ENCODE measurements around the gene SELENON. TPM values are rescaled to one million over a fixed set of nuclear protein-coding genes. Genes with fewer than 3 reads are reported as not detected.

SELENON gene
- total and polyA plus RNA-seq, 2 of the 4 experiments (the other 2 are of a cell fraction), result 9.1 to 114 TPM

- in situ Hi-C loops (cut with MboI; ENCODE audit: low sequenced_read_pairs) (loop anchor here (5.0 kb wide), 1 partner anchor 178 kb away; no protein-coding TSS in a partner anchor), intact Hi-C loops (cut with micrococcal nuclease) (no loop called here), dilution Hi-C loops (cut with HindIII; ENCODE audit: low sequenced_read_pairs, unreplicated experiment) (no loop called here)
- Histone ChIP-seq H4K20me1 (ENCODE audit: insufficient read depth, low read length) (no peaks in the 10 kb centered on the region; the same call in 1 of the 2 replicates), H3K27me3 (ENCODE audit: control insufficient read depth, insufficient read depth, low read length) (no peaks in the 10 kb centered on the region), H4K8ac (ENCODE audit: low read depth in 2 of 2, low read length in 2 of 2) (no peak overlapping the region), H2BK5ac (ENCODE audit: low read depth, low read length, poor library complexity, severe bottlenecking) (no peak overlapping the region), H3K4me1 (ENCODE audit: control insufficient read depth, insufficient read depth, low read length) (peaks cover 11% of the 10 kb centered on the region), H3K4me3 (ENCODE audit: insufficient read depth, low read depth, low read length) (no peak overlapping the region), H3K18ac (ENCODE audit: low read depth, low read length) (no peak overlapping the region), H3K9ac (ENCODE audit: low read depth, low read length) (no peak overlapping the region), H2BK120ac (ENCODE audit: low read depth, low read length) (no peak overlapping the region), H3K27ac (ENCODE audit: insufficient read depth, low read length) (no peak overlapping the region), H3K56ac (ENCODE audit: extremely low read depth, insufficient read depth, low read length) (no peak overlapping the region), H3K23ac (ENCODE audit: low read depth, low read length) (no peak overlapping the region), H2AK9ac (replicated peaks; ENCODE audit: low read depth, low read length, poor library complexity) (no peak overlapping the region), H4K91ac (ENCODE audit: insufficient read depth, low read depth, low read length) (no peak overlapping the region), H3K79me1 (ENCODE audit: low read depth in 1 of 2, low read length in 2 of 2) (no peaks in the 10 kb centered on the region), H3K9me3 (ENCODE audit: control insufficient read depth, insufficient read depth, low read length) (no peaks in the 10 kb centered on the region), H3K36me3 (ENCODE audit: control insufficient read depth, insufficient read depth, low read length) (peaks cover 6% of the 10 kb centered on the region; the same call in 1 of the 2 replicates), H2AFZ (replicated peaks; ENCODE audit: low read length, poor library complexity) (no peak overlapping the region), H2BK20ac (ENCODE audit: low read depth, low read length) (no peak overlapping the region), H3K9me1 (ENCODE audit: insufficient read depth, low read length) (peaks cover 8% of the 10 kb centered on the region), H2BK15ac (ENCODE audit: low read depth, low read length) (no peak overlapping the region), H3K4ac (ENCODE audit: low read depth, low read length) (no peak overlapping the region), H2AK5ac (ENCODE audit: low read depth, low read length) (no peak overlapping the region), H3K4me2 (ENCODE audit: low read depth, low read length) (no peak overlapping the region), H3K14ac (replicated peaks; ENCODE audit: low read depth, low read length) (no peak overlapping the region), H4K5ac (ENCODE audit: low read depth, low read length) (no peak overlapping the region)
- no peak for TF ChIP-seq POLR2A (IDR thresholded peaks at IDR 0.05; ENCODE audit: low read depth, low read length)
- no peak for TF ChIP-seq RAD21 (IDR thresholded peaks at IDR 0.05; ENCODE audit: low read length)
- TF ChIP-seq MAFK (IDR thresholded peaks at IDR 0.05; ENCODE audit: low read depth, low read length), result no peak
- TF ChIP-seq ELK1 (IDR thresholded peaks at IDR 0.05; ENCODE audit: borderline replicate concordance, low read depth, low read length), result no peak
- TF ChIP-seq MXI1 (IDR thresholded peaks at IDR 0.05; ENCODE audit: borderline replicate concordance, low read depth, low read length), result no peak
- TF ChIP-seq CTCF (conservative IDR thresholded peaks at IDR 0.05; ENCODE audit: low read depth, low read length), result no peak
- no peak for TF ChIP-seq CHD1 (IDR thresholded peaks at IDR 0.05; ENCODE audit: low read depth, low read length)
- no peak for TF ChIP-seq FOS (IDR thresholded peaks at IDR 0.05; ENCODE audit: low read depth, low read length)
- no peak for TF ChIP-seq MAZ (IDR thresholded peaks at IDR 0.05; ENCODE audit: borderline replicate concordance, low read depth, low read length)
- no peak for TF ChIP-seq BHLHE40 (IDR thresholded peaks at IDR 0.05; ENCODE audit: low read depth, low read length)
- TF ChIP-seq RCOR1 (IDR thresholded peaks at IDR 0.05; ENCODE audit: insufficient replicate concordance, low read length), result no peak
- no peak for TF ChIP-seq RFX5 (IDR thresholded peaks at IDR 0.05; ENCODE audit: low read depth, low read length)
- no TSS peak for BruUV-seq (replicated peaks)
- DNase-seq (no peak), ATAC-seq (ENCODE audit: low read depth) (no peak)
- POLR2A ChIA-PET (ENCODE audit: unreplicated experiment), result no interaction called here
- 57% methylated on average over 1 of the region's 6 CpGs; no CpG with 5 or more reads in 1 of the 2 experiments for whole genome bisulfite sequencing, 2 experiments (ENCODE audit: extremely low coverage in 2 of 2, insufficient read length in 1 of 2)
- CTCF ChIA-PET, result no interaction called here
Measured at GRCh38 chr1:25790472-25790871, 9.5 kb upstream of the SELENON start.
